Spleen (tissue), 7 donors: ENCODE measurements around the gene PLEKHA7.

Experiments
- POLR2A ChIP-seq, 3 donors: fragments of 450-650 bp; IDR thresholded peaks; one replicate each; pipeline ENCODE4 v1.5.1; 2017; ENCODE audit warnings: antibody characterized with exemption in 3 of 3, mild to moderate bottlenecking in 1 of 3
- TF ChIP-seq, protein P1 (sequence below), 11 experiments: fragments of 200-600 bp in 7 of 11; fragments of 450-650 bp in 4 of 11; sonication (generic) in 4 of 11; IDR thresholded peaks in 8 of 11; conservative IDR thresholded peaks in 3 of 11; 1 replicate in 7 of 11; 2 replicates in 4 of 11; pipeline versions ENCODE4 v1.4.0 to v1.8.0; 2016 to 2021; ENCODE audit warnings: antibody characterized with exemption in 11 of 11, inconsistent platforms in 4 of 11, mild to moderate bottlenecking in 1 of 11
- donor health status: DM: no; HTN: no; CAD: no; lungs with moderate emphysema.
- donor health status: DM: no; HTN: no; CAD: no.
- donor health status: DM: no; HTN: no; CAD: no.

DNA sequence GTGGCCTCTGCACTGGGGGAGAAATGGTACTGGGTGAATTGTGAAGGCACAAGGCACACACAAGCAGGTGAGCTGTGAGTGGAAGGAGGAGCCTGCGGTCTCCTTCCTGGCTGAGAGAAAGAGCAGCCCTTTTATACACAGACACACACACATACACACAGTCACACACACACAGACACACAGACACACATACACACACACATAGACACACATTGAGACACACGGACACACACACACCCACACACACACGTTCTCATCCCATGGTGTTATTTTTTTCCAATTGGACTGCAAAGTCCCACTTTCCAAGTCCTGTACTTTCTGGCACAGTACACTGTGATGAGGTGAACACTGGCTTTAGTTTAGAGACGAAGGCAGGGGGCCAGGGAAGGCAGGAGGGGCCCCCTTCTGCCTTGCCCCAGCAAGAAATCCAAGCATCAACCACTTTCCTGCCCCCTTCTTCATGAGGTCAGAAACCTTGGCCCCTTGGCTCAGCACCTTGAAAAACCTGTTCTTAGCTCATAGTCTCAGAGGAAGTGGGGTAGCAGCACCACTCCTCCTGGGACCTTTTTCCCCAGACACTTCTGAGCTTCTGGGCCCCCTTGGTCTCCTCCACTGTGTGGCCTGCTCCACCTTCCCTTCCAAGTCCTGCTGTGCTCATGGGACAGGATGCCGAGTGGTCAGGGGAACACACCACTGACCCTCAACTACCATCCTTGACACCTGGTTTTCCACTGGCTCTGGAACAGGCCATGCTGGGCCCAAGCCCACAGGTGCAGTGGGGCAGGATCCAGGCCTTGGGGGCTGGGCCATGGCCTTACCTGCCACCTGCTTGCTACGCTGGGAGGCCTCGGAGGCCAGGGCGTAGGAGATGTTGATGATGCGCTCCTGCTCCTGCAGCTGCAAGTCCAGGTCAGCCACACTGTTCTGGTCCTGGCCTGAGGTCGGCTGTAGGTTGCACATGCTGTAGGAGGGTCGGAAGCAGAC, 232.0 kb downstream of the PLEKHA7 start:
- TF ChIP-seq, protein P1, sequence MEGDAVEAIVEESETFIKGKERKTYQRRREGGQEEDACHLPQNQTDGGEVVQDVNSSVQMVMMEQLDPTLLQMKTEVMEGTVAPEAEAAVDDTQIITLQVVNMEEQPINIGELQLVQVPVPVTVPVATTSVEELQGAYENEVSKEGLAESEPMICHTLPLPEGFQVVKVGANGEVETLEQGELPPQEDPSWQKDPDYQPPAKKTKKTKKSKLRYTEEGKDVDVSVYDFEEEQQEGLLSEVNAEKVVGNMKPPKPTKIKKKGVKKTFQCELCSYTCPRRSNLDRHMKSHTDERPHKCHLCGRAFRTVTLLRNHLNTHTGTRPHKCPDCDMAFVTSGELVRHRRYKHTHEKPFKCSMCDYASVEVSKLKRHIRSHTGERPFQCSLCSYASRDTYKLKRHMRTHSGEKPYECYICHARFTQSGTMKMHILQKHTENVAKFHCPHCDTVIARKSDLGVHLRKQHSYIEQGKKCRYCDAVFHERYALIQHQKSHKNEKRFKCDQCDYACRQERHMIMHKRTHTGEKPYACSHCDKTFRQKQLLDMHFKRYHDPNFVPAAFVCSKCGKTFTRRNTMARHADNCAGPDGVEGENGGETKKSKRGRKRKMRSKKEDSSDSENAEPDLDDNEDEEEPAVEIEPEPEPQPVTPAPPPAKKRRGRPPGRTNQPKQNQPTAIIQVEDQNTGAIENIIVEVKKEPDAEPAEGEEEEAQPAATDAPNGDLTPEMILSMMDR (IDR thresholded peaks at IDR 0.05 in 8 of 11, conservative IDR thresholded peaks at IDR 0.05 in 3 of 11) = no peak
- no peak for TF ChIP-seq POLR2A (IDR thresholded peaks at IDR 0.05)
